ENCODE measurements around the gene CFAP126.
"Not testable (repeated sequence)": the region's sequence is repeated elsewhere in the genome, so short reads cannot be mapped to it uniquely, and the experiment has no call there.

CFAP126 gene

GRCh38 chr1:161379071-161379470 lies 11.4 kb upstream of the CFAP126 start:
- no peak for DNase-seq

GRCh38 chr1:161378014-161378413 lies 10.3 kb upstream of the CFAP126 start:
- DNase-seq: no peak

- DNase-seq: no peak
Measured at GRCh38 chr1:161374373-161374772, 6.7 kb upstream of the CFAP126 start.

GRCh38 chr1:161373442-161373841 lies 5.8 kb upstream of the CFAP126 start:
- no peak for DNase-seq

GRCh38 chr1:161365207-161365606 lies 2.5 kb downstream of the CFAP126 start:
- DNase-seq: no peak

- DNase-seq: no peak
Measured at GRCh38 chr1:161364332-161364731, 3.3 kb downstream of the CFAP126 start.

GRCh38 chr1:161359291-161359690 lies 8.4 kb downstream of the CFAP126 start:
- no peak for DNase-seq

- no peak for DNase-seq
Measured at GRCh38 chr1:161357073-161357472, 10.6 kb downstream of the CFAP126 start.

- DNase-seq: no peak
Measured at GRCh38 chr1:161351482-161351881, 16.2 kb downstream of the CFAP126 start.

- no peak for DNase-seq
Measured at GRCh38 chr1:161350671-161351070, 17.0 kb downstream of the CFAP126 start.

- no peak for DNase-seq
Measured at GRCh38 chr1:161342821-161343220, 24.9 kb downstream of the CFAP126 start.

- no peak for DNase-seq
Measured at GRCh38 chr1:161342177-161342576, 25.5 kb downstream of the CFAP126 start.

- DNase-seq: no peak
Measured at GRCh38 chr1:161335796-161336195, 31.9 kb downstream of the CFAP126 start.

GRCh38 chr1:161333166-161333565 lies 34.5 kb downstream of the CFAP126 start:
- DNase-seq: no peak

GRCh38 chr1:161330346-161330745 lies 37.3 kb downstream of the CFAP126 start:
- DNase-seq: no peak

GRCh38 chr1:161324020-161324419 lies 43.7 kb downstream of the CFAP126 start:
- DNase-seq: no peak

- DNase-seq: not testable (repeated sequence)
Measured at GRCh38 chr1:161315841-161316674, 51.6 kb downstream of the CFAP126 start.
